WTC11 (cell line): ENCODE data around the gene SECISBP2L. TPM values are rescaled to one million over a fixed set of nuclear protein-coding genes. Genes with fewer than 3 reads are reported as not detected.
A peak's percentile ranks its signal among the peaks of the same experiment; 100 is the strongest.

Source experiments
- ATAC-seq: fragments of 200-7000 bp; cut with Tn5 transposase; 2 replicates; pipeline ENCODE4 v1.10.0; 2021; ENCODE audit warnings: mild to moderate bottlenecking, moderate library complexity
- CTCF ChIA-PET: fragments of 300-600 bp; sonication (Branson Sonifier 250); formaldehyde crosslinking; loops from one replicate; lab custom pipeline; 2021; ENCODE audit warnings: antibody characterized with exemption; lab: Charles Lee
- POLR2A ChIA-PET: fragments of 350-600 bp; sonication (Branson Sonifier 250); formaldehyde crosslinking; loops from one replicate; lab custom pipeline; 2021; ENCODE audit warnings: antibody characterized with exemption; lab: Charles Lee
- DNase-seq: peaks from one replicate; pipeline ENCODE4 v3.0.0; 2021; ENCODE audit warnings: low spot score
- H3K27ac Mint-ChIP-seq: 2 replicates; pipeline ENCODE4 v1.8.0; 2021; ENCODE audit warnings: mixed read lengths
- H3K27me3 Mint-ChIP-seq: 2 replicates; pipeline ENCODE4 v1.8.0; 2021; ENCODE audit warnings: low read depth, mild to moderate bottlenecking, moderate library complexity, mixed read lengths
- H3K36me3 Mint-ChIP-seq: 2 replicates; pipeline ENCODE4 v1.8.0; 2021; ENCODE audit warnings: mixed read lengths
- H3K4me1 Mint-ChIP-seq: 2 replicates; pipeline ENCODE4 v1.8.0; 2022; ENCODE audit warnings: mixed read lengths
- H3K4me3 Mint-ChIP-seq: 2 replicates; pipeline ENCODE4 v1.8.0; 2021; ENCODE audit warnings: mild to moderate bottlenecking, moderate library complexity, mixed read lengths
- H3K9me3 Mint-ChIP-seq: 2 replicates; pipeline ENCODE4 v1.8.0; 2021; ENCODE audit warnings: mixed read lengths
- ATF2 ChIP-seq: sonication (generic); formaldehyde crosslinking; IDR thresholded peaks from 2 replicates; pipeline ENCODE4 v1.8.1; 2022; ENCODE audit warnings: low read depth, missing genetic modification reagents, borderline replicate concordance
- CREM ChIP-seq: sonication (generic); formaldehyde crosslinking; IDR thresholded peaks from 2 replicates; pipeline ENCODE4 v1.8.1; 2022; ENCODE audit warnings: mild to moderate bottlenecking, missing genetic modification reagents, moderate library complexity
- E2F4 ChIP-seq: sonication (generic); formaldehyde crosslinking; IDR thresholded peaks from 2 replicates; pipeline ENCODE4 v1.8.1; 2022; ENCODE audit warnings: low read depth, mild to moderate bottlenecking, moderate library complexity, missing genetic modification reagents, borderline replicate concordance
- ETV6 ChIP-seq: sonication (generic); formaldehyde crosslinking; IDR thresholded peaks from 2 replicates; pipeline ENCODE4 v1.8.1; 2022; ENCODE audit warnings: mild to moderate bottlenecking, missing genetic modification reagents
- FOXP1 ChIP-seq: sonication (generic); formaldehyde crosslinking; IDR thresholded peaks from 2 replicates; pipeline ENCODE4 v1.8.0; 2022; ENCODE audit warnings: missing genetic modification reagents, mild to moderate bottlenecking, moderate library complexity, borderline replicate concordance
- GTF2I ChIP-seq: fragments of 250-450 bp; sonication (Bioruptor Pico); conservative IDR thresholded peaks from 2 replicates; pipeline ENCODE4 v1.4.0; 2021; ENCODE audit warnings: mild to moderate bottlenecking
- MAX ChIP-seq: sonication (generic); formaldehyde crosslinking; IDR thresholded peaks from 2 replicates; pipeline ENCODE4 v1.8.0; 2022; ENCODE audit warnings: mild to moderate bottlenecking, missing genetic modification reagents
- MLX ChIP-seq: sonication (generic); formaldehyde crosslinking; IDR thresholded peaks from 2 replicates; pipeline ENCODE4 v1.8.1; 2023; ENCODE audit warnings: mild to moderate bottlenecking, missing genetic modification reagents, moderate library complexity
- NFYB ChIP-seq: sonication (generic); formaldehyde crosslinking; conservative IDR thresholded peaks from 2 replicates; pipeline ENCODE4 v1.8.0; 2022; ENCODE audit warnings: low read depth, missing genetic modification reagents
- PRDM15 ChIP-seq: sonication (generic); formaldehyde crosslinking; IDR thresholded peaks from 2 replicates; pipeline ENCODE4 v1.8.0; 2022; ENCODE audit warnings: missing genetic modification reagents
- PRRX2 ChIP-seq: fragments of 250-450 bp; sonication (Bioruptor Pico); IDR thresholded peaks from 2 replicates; pipeline ENCODE4 v1.8.0; 2021; ENCODE audit warnings: mild to moderate bottlenecking
- SMAD4 ChIP-seq: sonication (generic); formaldehyde crosslinking; IDR thresholded peaks from 2 replicates; pipeline ENCODE4 v1.8.0; 2022; ENCODE audit warnings: mild to moderate bottlenecking, missing genetic modification reagents
- SP1 ChIP-seq: sonication (generic); formaldehyde crosslinking; conservative IDR thresholded peaks from 2 replicates; pipeline ENCODE4 v1.8.1; 2022; ENCODE audit warnings: missing genetic modification reagents
- TEAD4 ChIP-seq: sonication (generic); formaldehyde crosslinking; IDR thresholded peaks from 2 replicates; pipeline ENCODE4 v1.8.0; 2022; ENCODE audit warnings: mild to moderate bottlenecking, missing genetic modification reagents
- USF2 ChIP-seq: sonication (generic); formaldehyde crosslinking; IDR thresholded peaks from 2 replicates; pipeline ENCODE4 v1.8.1; 2023; ENCODE audit warnings: mild to moderate bottlenecking, missing genetic modification reagents, moderate library complexity
- ZBTB43 ChIP-seq: sonication (generic); formaldehyde crosslinking; IDR thresholded peaks from 2 replicates; pipeline ENCODE4 v1.8.1; 2023; ENCODE audit warnings: mild to moderate bottlenecking, missing genetic modification reagents
- ZNF232 ChIP-seq: sonication (generic); formaldehyde crosslinking; IDR thresholded peaks from 2 replicates; pipeline ENCODE4 v1.8.0; 2022; ENCODE audit warnings: mild to moderate bottlenecking, missing genetic modification reagents
- ZNF396 ChIP-seq: fragments of 250-450 bp; sonication (Bioruptor Pico); IDR thresholded peaks from 2 replicates; pipeline ENCODE4 v1.8.0; 2021; ENCODE audit warnings: mild to moderate bottlenecking, moderate library complexity, borderline replicate concordance
- total RNA-seq: library from RNA; stranded (reverse); gene quantifications from 3 replicates; pipeline ENCODE4 v1.2.3, GENCODE V29; 2021

SECISBP2L gene
- total RNA-seq, 1 experiment from 2014 or later = 30.4 TPM

GRCh38 chr15:49037546-49037940 is 8.7 kb downstream of the SECISBP2L start:
- Mint-ChIP-seq H3K4me3 (no peak overlapping the region), H3K4me1 (peaks cover 4% of the 10 kb centered on the region; the same call in 1 of the 2 replicates), H3K9me3 (no peaks in the 10 kb centered on the region), H3K27ac (peak overlapping the region; percentile 29; the same call in 1 of the 2 replicates), H3K27me3 (no peaks in the 10 kb centered on the region), H3K36me3 (no peaks in the 10 kb centered on the region; the same call in 1 of the 2 replicates)
- TF ChIP-seq TEAD4 (CRISPR knock-in tag) = no peak
- no peak for TF ChIP-seq NFYB (CRISPR knock-in tag)
- no peak for TF ChIP-seq E2F4 (CRISPR knock-in tag)
- no peak for TF ChIP-seq ATF2 (CRISPR knock-in tag)
- no peak for TF ChIP-seq GTF2I (CRISPR knock-in tag)
- TF ChIP-seq CREM (CRISPR knock-in tag) = no peak
- no peak for TF ChIP-seq ZNF232 (CRISPR knock-in tag)
- no peak for TF ChIP-seq MLX (CRISPR knock-in tag)
- no peak for TF ChIP-seq ETV6
- TF ChIP-seq FOXP1 (CRISPR knock-in tag) = no peak
- TF ChIP-seq ZNF396 = no peak
- no peak for TF ChIP-seq ZBTB43 (CRISPR knock-in tag)
- no peak for TF ChIP-seq PRRX2 (CRISPR knock-in tag)
- TF ChIP-seq USF2 (CRISPR knock-in tag) = no peak
- TF ChIP-seq SP1 (CRISPR knock-in tag) = no peak
- TF ChIP-seq PRDM15 (CRISPR knock-in tag) = no peak
- no peak for TF ChIP-seq SMAD4
- TF ChIP-seq MAX (CRISPR knock-in tag) = no peak
- CTCF ChIA-PET = no interaction called here
- POLR2A ChIA-PET = interaction anchor here (1.0 kb wide), 1 partner anchor 9 kb away, joined by 3 read pairs; the partner anchor contains the start of gene SECISBP2L
- ATAC-seq (no peak), DNase-seq (no peak)
